Measurements from ENCODE around the gene CYP21A2.
A peak's percentile ranks its signal among the peaks of the same experiment; 100 is the strongest.

The CYP21A2 gene

DNA sequence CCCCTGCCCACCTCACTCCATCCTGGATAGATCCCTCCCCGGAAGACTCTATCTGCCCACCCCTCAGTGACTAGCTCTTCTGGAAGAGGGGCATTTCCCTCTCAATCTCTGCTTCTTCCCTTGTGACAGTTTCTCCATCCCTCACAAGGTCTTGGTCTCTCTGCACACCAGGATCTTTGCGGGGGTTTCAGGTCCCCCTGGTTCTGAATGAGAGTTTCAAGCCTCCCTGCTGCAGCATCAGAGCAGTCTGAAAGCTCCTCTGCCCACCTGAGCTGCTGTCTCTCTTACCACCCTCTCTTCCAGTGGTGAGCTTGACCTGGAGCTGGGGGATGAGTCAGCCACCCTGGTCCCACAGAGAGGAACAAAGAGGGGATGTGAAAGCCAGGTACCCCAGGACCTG is 46.6 kb downstream of the CYP21A2 start:
- TF ChIP-seq POLR2A (IDR thresholded peaks at IDR 0.05; ENCODE audit: low read length) = no peak
- TF ChIP-seq GATA1 (IDR thresholded peaks at IDR 0.05; ENCODE audit: low read depth, low read length) = no peak
- no peak for DNase-seq

DNA sequence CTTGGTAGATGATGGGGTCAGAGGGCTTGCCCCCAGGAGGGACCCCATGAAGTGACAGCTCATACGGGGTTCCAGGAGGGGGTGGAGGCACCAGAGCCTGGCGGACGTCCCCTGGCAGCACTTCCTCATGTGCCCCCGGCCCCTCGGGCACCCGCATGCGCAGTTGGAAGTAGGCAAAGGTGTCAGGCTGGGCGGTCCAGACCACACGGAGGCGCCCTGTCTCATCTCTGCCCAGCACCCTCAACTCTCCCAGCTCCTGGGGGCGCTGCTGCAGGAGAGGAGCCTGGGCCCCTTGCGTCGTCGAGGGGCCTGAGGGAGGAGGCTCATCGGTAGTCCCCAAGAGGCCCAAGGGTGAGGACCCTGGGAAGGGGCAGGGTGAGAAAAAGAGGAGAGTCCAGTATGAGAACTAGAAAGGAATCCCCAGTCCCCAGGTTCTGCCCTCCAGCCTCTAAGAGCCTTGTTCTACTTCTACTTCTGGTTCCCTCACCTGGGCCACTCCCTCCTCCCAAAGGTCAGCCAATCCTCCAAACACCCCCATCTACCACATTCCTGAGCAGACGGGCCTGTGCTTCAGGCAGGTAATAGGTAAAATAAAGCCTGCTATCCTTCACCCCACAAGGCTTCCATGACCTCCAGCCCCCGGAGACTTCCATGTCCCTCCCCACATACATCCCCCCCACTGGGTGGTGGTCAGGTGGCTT is 47.7 kb downstream of the CYP21A2 start:
- no peak for TF ChIP-seq GATA1 (IDR thresholded peaks at IDR 0.05; ENCODE audit: low read depth, low read length)
- TF ChIP-seq POLR2A (IDR thresholded peaks at IDR 0.05; ENCODE audit: low read length) = no peak
- no peak for DNase-seq

DNA sequence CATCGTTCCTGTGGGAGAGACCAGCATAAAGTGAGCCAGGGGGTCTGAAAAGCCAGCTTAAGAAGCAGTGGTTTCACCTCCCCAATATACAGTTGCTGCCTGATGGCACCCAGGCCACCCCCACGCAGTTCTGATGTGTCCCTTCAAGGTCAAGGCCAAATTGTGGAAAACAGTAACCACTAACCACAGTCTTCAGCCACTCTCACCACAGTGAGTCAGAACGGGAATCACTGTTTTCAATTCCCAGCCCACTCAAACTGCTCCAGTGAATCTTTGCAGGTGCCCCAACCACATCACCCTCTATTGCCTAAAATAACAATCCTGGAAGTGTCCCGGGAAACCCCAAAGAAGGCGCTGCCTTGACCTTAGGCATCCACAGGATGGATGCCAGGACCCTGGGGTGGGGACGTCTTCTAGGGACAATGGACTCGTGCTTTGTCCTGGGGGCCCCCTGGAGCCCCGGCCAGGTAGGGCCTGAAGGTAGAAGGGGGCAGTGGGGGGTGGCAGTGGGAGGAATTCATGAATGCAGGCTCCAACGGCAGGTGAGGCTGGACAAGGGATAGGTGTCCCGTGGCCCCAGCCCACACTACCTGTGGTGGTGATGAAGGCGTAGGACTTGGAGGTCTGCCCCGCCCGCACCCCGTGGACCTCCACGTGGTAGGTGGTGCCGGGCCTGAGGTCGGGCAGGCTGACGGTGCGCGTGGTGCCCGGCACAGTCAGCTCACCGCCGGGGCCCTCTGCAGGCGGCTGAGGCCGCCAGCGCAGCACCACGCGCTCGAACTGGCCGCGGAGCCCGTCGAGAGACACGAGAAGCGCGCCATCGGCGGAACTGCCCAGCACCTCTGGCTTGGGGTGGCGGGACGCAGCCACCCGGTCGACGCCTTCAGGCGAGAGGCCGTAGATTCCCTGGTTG is 48.7 kb downstream of the CYP21A2 start:
- peak; percentile 39 to 47 for DNase-seq

DNA sequence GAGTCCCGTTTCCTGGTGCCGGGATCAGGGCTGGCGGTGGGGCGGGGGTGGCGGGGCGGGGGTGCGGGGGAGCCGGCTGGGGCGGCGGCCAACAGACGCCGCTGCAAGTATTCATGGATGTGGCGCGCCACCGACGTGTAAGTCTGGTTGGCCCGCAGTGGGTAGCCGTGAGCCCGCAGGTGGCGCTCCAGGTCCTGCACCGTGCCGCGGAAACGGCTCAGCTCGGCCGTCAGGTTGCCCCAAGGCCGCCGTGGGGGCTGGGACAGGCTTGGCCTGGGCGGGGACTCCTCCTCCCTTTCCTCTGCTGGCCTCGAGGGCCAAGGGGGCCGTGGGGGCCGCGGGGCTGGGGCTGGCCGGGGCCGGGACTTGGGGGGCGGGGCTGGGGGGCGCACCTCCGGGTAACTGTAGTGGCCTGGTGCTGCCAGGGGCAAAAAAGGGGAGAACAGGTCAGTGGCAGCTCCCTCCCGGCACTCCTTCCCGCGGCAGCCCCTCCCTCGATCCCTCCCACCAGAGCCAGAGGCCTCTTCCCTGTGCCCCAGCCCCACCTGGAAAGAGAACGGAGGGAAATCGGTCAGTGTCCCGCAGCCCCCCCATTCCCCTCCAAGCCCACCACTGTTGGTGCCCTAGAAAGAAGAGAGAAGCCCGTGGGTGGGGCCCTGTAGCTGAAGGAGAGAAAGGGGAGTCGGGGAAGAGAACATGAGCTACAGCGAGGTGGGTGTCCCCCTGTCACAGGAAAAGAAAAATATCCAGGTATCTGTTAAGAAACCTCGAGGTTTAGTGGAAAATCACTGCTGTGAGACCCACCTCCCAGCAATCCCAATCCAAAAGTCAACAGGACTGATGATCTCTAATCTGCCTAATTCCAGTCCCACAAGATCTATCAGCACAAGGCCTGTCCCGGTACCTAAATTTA is 49.6 kb downstream of the CYP21A2 start:
- TF ChIP-seq GATA1 (IDR thresholded peaks at IDR 0.05; ENCODE audit: low read depth, low read length) = no peak
- TF ChIP-seq POLR2A (IDR thresholded peaks at IDR 0.05; ENCODE audit: low read length) = no peak
- peak; percentile 86 to 89 for DNase-seq

More for the DNA sequence above, 48.7 kb downstream of the CYP21A2 start:
- TF ChIP-seq POLR2A (IDR thresholded peaks at IDR 0.05; ENCODE audit: low read length) (no peak), GATA1 (IDR thresholded peaks at IDR 0.05; ENCODE audit: low read depth, low read length) (no peak)

DNA sequence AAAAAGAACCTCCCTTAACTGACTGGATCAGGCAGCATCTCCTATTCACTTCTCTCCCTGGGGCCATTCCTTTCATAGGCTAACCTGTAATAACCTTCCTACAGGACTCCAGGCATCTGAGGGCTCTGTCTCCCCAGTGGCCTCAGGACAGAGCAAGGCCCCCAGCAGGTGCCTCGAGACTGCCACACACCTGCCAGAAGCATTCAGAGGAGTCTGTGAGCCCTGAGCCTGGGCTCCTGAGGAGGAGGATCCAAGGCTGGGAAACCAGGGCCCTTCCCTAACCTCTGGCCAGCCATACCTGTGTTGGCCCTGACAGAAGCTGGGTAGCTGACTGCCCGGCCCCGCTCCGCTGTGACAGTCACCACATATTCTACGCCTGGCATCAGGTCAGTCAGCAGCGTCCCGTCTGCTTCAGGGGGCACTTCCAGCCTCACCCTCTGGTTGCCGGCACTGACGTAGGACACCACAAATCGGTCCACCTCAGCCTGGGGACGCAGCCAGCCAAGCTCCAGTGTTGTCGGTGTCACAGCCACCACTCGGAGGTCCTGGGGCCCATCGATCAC is 50.4 kb downstream of the CYP21A2 start:
- no peak for TF ChIP-seq POLR2A (IDR thresholded peaks at IDR 0.05; ENCODE audit: low read length)
- TF ChIP-seq GATA1 (IDR thresholded peaks at IDR 0.05; ENCODE audit: low read depth, low read length) = no peak
- DNase-seq = no peak

DNA sequence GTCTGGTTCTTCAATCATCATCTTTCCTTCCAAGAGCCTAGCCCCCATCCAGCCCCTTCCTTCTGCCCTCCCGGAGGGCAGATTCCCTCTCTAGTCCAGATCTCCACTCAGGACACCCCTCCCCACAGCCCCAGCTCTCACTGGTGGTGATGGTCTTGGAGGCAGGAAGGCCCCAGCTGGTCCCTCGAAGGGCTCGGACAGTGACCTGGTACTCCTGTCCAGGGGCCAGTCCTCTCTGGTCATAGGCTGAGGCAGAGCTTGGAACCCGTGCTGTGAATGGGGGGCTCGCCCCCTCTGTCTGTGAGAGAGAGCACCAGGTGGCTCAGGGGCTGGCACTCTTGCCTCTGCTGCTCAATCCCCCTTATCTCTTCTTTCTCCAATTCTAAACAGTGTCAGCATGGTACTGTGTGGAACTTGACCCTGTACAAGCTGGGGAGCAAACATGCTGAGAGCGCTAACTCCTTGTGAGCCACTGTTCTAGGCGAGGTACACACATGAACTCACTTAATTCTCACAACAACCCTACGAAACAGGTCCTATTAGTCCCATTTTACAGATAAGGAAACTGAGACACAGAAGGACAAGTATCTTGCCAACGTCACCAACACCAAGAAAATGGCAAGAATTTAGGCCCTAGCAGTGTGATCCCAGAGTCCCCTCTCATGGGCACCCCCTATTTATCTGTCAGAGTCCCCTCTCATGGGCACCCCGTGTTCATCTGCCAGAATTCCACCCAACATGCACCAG is 51.0 kb downstream of the CYP21A2 start:
- no peak for TF ChIP-seq GATA1 (IDR thresholded peaks at IDR 0.05; ENCODE audit: low read depth, low read length)
- no peak for TF ChIP-seq POLR2A (IDR thresholded peaks at IDR 0.05; ENCODE audit: low read length)
- DNase-seq = no peak
